ENCODE results near the gene NMNAT2.
A peak's percentile ranks its signal among the peaks of the same experiment; 100 is the strongest.

The NMNAT2 gene

DNA sequence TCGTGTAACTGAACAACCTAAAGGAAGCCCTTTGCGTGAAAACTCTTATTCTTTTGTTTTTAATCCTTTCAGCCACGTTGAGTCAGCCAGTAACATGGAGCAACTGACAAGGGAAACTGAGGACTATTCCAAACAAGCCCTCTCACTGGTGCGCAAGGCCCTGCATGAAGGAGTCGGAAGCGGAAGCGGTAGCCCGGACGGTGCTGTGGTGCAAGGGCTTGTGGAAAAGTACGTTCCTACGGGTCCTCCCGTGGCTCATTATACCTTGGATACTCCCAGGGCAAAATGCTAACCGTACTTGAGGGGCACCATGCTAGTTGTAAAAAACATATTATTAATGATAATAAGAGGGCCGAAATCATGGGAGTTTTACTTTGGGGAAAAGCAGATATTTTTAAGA lies 182.7 kb downstream of the NMNAT2 start:
- no peak for DNase-seq

DNA sequence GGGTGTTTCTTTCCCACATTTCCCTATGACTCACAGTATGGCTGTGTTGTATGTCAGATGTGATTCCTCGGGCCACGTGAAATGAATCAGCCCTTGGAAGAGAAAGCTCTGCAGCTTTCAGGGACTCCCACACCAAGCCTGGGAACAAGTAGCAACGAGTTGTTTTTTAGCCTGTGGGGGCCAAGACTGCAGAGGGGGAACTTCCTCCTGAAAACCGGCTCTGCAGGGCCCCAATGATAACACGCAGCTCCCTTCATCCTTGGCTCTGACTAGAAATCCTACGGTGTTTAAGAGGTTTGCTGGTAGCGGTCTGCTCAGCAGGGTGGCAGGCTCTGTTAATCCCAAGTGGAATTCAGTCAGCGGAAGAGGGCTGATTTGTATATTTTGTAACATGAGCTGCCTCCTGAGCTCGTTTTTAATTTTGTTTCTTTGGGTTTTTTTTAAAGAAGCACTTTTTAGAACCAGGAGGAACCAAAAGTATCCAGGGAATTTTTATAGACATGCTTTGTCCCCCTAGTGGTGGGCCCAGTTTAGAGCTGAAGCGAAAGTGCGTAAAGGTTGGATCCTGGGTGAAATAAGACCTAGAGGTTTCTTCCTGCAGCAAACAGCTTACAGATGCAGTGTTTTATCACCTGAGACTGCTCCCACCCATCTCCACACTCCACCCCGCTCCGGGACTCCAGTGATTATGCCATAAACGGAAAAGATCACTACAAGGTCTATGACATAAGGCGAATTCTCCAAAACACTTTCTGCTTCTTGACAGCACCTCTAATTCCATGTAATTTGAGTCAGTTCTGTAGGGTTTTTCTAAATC lies 183.3 kb downstream of the NMNAT2 start:
- DNase-seq = peak; percentile 92

DNA sequence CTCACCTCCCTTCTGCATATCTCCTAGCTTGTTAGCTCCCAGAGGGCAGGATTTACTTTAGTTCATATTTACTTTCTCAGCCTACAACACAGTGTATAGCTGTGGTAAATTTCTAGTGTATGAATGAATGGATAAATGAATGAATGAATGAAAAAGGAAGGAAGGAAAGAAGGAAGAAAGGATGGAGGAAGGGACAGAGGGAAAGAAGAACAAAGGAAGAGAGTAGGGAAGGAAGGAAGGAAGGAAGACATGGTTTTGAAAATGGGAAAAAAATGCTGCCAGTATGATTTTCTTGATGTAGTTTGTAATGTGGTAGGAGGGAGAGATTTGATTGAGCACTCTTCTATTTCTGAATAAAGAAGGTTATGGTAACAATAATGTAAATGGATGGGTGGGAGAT lies 185.1 kb downstream of the NMNAT2 start:
- no peak for DNase-seq

DNA sequence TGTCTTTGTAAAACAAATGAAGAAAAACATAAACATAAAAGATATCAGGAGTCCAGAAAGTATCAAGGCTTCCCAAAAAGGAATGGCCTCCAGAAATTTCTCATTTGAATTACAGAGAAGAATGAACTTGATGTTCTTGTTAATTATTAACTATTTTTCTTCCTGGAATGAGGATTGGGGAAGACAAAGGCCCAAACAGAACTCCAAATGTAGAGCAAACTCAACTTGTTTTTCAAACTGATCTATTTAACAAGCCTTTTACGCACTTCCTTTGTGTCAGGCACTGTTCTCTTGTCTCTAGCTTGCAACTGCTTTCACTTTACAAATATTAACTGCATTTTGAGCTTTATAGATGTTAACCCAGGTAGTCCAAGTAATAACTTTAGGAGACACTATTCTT lies 186.6 kb downstream of the NMNAT2 start:
- no peak for DNase-seq

DNA sequence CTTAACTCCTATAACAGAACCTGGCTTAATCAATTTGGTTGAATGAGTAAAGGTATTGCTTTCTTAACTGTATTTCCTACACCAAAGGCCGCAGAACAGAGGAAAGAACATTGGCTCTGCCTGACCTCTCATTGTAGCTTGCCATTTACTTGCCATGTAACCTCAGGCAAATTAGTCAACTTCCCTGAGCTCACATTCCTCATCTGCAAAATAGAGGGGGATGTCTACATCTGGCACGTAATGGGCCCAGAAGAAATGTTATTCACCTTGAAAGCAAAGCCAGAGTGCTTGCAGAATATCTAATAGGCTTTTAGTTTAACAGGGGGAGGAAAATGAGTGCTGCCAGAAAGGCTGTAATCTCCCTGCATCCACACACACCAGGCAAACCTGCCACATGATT lies 187.8 kb downstream of the NMNAT2 start:
- peak; percentile 39 for DNase-seq

DNA sequence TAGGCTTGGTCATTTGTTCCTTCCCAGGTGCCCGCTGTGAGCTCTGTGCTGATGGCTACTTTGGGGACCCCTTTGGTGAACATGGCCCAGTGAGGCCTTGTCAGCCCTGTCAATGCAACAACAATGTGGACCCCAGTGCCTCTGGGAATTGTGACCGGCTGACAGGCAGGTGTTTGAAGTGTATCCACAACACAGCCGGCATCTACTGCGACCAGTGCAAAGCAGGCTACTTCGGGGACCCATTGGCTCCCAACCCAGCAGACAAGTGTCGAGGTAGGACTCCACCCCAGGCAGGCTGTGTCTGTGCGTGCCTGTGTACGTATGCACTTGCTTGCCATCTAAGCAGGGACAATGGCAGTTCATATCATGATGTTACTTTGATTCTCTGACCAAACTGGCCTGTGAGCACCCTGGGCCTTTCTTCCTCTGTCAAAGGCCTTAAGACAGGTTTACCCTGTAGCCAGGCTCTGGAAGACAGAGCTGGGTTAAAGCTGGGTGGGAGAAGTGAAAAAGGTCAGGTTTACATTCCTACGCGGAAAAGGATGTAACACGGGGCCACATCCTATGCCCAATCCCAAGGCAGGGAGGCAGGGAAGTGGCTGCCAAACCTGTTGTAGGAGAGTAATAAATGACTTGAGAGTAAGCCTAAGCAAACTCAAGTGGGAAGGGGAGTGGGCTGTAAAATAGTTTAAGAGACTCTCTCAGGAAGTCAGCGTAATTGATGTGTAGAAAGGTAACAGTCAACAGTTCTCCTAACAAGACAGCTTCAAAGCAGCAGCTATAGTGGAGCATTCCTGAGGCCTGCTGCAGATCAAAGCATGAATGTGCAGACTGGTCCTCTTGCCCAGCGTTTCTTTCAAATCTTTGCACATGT lies 189.6 kb downstream of the NMNAT2 start:
- no peak for DNase-seq

DNA sequence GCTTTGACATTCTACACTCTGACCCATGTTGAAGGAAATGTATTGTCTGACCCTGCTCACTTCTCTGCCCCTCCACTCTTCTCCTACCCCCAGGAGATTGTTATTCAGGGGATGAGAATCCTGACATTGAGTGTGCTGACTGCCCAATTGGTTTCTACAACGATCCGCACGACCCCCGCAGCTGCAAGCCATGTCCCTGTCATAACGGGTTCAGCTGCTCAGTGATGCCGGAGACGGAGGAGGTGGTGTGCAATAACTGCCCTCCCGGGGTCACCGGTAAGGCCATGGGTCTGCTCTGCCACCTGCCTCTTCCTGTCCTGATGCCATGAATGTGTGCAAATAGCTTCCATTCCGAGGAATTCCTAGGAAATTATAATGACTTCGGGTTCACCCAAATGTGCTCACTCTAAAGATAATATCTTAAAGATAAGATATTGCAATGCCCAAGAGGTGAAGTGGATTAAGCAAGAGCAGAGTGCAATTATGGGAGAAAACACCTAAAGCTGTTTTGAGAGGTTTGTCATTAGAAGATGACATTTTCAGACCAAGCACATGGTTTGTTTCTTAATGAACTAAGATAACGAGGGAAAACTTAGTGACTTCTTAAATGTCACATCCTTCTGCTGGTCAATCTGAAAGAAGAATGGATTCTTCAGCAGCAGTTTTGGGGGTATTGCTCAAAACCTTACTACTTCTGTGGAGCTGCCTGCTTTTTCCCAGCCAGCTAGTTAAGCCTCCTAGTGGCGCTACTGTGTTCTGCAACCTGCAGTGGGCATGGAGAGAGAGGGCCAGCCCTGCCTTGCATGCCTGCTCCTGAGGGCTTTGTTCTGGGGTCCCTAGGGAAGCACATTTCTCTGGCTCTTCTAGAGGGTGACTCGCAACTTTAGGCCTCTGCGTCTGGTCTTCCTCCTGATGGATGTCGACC lies 190.5 kb downstream of the NMNAT2 start:
- peak; percentile 42 for DNase-seq

DNA sequence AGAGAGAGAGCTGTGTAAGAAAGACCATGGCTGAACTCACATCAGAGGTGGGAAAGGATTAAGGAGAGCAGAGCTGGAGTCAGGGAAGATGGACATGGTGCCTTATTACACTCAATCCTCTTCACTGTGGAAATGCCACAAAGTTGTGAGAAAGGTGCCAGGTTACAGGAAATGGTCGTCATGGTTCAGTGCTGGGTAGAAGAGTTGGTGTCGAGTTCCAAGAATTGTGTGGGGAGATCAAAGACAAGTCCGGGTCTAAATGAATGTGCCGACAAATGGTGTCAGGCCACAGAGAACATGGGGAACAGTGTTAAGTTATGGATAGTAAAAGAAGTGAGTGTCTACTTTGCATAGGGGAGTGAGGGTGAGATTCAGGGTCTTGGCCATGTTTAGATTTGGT lies 191.2 kb downstream of the NMNAT2 start:
- DNase-seq = no peak

DNA sequence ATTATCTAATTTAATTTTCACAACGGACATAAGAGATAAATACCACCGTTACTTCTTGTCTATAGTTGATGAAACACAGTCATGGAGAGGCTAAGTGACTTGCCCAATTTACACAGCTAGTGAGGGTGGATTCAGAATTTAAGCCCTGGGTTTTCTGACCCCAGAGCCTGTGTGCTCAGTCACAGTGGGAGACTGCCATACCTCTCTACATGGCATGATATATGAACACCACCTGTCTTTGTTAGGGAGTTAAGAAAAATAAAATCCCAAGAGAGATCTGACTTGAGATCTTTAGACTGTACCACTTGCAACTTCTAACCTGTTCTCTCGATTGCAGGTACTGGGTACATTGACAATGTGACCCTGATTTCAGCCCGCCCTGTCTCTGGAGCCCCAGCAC lies 191.8 kb downstream of the NMNAT2 start:
- DNase-seq = no peak

DNA sequence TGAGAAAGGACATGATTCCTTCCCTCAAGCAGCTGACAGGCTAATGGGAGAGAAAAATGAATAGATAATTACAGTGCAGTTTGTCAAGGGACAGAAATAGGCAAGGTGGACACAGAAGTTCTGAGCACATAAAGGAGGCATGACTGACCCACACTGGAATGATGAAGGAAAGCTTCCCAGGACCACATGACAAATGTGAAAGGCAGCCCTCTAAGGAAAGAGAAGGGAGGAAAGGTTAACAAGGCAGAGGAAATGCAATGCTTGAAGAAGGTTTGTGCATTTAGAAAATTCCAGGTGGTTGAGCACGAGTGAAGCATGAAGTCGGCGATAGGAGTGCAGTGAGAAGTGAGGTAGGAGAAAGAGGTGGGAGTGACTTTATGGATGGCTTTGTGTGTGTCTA lies 194.7 kb downstream of the NMNAT2 start:
- DNase-seq = no peak

DNA sequence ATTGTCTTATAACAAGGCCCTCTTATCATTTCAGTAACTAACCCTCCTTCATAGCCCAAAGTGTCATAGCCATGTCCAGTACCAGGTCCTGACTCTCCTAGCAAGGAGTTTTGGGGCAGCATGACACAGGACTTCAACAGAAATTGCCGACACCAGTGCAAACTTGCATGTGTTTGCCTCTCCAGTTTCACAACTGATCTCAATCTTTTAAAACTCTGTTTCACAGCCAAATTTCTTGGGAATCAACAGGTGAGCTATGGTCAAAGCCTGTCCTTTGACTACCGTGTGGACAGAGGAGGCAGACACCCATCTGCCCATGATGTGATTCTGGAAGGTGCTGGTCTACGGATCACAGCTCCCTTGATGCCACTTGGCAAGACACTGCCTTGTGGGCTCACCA lies 195.3 kb downstream of the NMNAT2 start:
- no peak for DNase-seq

DNA sequence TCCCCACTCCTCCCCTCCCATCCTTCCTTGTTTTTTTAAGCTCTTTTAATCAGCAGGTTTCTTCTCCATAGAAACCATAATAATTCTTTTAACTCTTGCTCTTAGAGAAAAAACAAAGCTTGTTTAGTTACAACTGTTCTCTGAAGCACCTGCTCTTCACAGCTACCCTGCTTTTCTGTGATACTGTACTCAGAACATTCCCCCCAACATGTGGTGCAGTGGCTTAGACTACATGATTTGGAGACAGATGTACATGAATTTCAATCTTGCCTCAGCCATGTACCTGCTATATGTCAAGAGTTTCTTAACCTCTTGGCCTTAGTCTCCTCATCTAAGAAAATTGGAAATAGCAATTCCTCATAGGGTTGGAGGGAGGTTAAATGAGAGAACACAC lies 198.6 kb downstream of the NMNAT2 start:
- no peak for DNase-seq

DNA sequence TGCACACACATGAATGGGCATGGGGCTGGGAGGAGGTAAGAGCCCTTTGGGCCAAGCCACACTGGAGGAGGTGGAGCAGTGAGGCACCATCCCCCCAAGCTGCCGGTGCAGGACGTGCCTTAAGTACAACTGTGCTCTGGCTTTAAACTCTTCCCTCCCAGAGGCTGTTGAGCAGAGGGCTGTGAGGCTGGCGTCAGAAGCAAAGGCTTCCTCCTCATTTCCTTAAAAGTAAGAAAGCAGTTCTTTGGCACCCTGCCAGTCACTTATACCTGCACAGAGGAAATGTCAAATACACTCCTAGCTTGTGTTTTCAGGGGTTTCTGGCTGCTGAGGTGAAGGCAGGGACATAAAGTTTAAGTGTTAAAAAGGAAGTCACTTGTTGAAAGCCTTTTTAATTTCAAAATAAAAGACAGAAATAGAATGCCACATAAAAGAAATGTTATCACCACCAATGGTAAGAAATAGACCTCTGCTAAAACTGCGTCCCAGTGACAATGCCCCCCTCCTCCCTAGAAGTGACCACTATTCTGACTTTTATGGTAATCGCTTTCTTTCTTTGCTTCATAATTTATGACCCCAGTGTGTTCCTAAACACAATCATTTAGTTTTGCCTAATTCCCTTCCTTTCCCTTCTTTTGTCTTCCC lies 199.1 kb downstream of the NMNAT2 start:
- DNase-seq = no peak

DNA sequence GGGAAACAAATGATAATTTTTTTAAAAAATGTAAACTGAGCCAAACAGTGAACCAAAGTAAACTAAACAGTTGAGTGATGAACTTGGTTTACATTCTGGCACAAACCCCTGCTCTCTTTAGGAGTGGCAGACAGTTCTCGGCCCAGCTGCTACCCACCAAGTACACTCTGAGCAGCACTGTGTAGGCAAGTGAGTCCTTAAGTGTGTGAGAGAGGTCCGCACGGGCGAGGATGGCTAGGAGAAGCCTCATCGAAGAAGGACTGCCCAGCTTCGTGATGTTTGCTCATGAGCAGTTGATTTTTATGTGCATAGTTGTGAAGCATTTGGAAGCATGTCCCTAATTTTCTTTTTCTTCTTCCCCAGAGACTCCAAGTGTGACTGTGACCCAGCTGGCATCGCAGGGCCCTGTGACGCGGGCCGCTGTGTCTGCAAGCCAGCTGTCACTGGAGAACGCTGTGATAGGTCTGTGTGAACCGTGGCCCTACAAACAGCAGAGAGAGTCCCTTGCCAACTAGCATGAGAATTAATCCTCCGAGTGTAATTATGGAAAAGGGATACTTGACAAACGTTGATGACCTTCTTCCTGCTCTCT lies 200.1 kb downstream of the NMNAT2 start:
- no peak for DNase-seq

DNA sequence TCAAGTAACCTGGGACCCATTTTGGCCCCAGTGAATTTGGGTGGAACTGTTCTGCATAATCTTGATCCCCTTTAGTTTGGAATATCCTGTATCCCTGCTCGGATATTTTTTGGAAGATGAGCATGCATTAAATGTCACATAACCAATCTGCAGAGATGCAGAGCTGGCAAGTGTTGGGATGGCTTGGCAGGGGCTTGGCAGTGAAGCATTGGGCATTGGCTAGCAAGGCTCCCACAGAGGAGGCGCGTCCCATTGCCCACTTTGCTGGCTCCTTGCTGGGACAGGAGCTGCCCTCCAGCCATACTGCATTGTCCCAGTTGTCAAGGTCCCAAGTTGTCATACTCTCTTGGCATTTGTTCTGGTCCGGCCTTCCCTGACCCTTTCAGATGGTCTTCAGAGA lies 202.2 kb downstream of the NMNAT2 start:
- DNase-seq = no peak

DNA sequence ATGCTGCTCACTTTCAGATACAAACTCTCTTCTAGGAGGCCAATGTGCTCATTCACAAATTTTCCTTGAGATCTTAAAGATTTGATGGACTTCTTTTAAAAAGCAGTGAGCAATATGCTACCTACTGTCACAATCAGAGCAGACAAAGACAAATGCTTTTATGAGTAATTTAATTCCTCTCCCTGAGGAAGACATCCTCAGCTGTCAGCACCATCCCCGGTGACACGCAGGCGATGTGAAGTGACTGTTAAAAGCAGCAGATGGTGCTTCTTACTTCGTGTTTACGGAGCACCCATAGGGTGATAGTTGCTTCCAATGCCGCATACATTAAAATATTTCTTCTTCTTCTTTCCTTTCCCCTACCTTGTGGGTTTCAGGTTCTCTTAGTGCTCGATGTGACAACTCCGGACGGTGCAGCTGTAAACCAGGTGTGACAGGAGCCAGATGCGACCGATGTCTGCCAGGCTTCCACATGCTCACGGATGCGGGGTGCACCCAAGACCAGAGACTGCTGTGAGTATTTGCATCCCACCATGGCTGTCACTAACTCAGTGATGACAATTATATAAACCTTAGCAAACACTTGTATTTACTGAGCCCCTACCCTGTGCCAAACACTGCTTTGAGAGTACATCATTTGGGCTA lies 203.0 kb downstream of the NMNAT2 start:
- no peak for DNase-seq

DNA sequence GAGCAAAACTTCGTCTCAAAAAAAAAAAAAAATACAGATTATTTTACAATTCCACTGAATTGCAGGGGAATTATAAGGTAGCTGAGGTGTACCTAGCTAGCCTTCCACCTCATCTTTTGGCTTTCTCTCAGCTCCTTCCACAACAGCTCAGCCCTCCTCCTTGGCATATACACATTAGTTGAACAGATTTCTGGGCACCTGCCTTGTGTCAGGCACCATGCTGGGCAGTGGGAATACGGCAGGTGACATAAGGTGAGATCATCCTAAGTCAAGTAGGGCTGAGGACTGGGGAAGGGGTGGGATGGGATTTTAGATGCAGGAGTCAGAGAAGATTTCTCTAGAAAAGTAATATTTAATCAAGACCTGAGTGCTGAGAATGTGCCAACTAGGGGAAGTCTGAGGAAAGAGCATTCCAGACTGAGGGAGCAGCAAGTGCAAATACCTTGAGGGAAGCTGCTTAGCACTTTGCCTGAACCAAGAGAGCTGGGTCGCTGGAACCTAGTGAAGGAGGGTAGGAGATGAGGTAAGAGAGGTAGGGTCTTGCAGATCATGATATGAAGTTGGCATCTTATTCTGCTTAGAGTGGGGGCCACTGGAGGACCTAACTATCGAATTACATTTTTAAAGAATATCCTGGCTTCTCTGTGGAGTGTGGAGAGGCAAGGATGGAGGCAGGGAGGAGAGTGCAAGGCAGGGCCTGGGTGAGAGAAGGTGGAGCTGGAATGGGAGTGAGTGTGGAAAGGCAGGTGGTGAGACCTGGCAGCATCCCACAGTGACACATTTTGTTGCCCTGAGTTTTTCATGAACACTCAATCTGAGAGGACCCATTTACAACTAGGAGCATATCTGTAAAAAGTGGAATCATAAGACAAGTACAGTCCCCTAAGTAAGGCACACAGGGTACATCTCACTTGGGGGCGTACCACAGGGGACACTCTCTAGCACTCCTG lies 203.9 kb downstream of the NMNAT2 start:
- DNase-seq = no peak

DNA sequence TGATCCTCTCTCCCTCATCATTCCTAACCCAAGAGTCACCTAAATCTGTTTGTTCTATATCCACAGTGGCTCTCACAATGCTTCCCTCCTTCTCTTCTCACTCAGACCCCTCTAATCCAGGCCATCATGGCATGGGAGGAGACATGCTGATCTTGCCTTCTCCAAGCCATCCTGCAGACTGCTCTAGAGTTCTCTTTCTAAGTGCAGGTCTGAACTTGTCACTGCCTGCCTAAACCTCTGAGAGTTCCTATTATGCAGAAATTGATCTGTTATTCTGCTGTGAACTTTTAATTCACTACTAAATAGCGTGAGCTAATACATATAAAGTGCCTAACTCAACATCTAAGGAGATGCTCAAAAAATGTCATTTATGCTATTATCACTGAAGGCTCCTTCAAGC lies 205.3 kb downstream of the NMNAT2 start:
- DNase-seq = no peak

DNA sequence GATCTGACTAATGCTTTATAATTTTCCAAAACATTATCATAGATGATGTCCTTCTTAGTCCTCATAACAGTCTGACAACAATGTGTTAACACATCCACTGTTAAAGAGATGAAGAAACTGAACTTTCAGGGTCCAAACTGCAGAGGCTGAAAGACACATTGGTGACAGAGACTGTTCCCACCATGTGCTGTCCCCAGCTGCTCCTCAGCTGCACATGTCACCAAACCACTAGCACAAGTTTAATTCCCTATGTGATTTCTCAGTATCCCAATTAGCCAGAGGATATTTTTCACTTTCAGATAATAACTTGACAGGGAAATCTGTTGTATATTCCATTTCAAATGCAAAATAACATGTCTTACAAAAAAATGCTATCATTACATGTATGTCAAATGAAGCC lies 207.5 kb downstream of the NMNAT2 start:
- no peak for DNase-seq

DNA sequence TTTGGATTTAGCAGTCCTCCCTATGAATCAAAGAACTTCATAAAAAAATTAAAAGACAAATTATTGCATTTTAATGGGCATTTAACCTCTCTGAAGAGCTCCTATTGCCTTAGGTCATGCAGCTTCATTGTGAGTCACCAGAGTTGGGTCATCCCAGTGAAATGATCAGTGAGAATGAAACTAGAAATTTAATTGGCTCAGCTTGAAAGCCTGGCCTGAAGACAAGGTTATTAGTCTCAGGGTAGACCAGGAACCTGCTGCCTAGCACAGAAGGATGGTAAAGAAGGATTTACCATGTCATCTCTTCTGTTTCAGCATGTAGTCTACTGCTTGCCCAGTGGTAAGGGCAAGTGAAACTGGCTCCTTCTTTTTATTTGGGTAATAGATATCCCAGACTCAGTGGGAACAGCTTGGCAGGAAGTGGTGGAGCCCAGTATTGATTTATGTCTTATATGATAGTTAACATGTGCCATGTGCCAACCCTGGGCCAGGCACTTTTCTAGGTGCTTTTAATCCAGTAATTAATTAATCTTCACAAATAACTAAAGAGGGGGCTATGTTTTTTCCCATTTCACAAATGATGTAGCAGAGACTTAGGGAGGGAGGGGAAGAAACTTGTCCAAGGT lies 208.5 kb downstream of the NMNAT2 start:
- peak; percentile 80 for DNase-seq
